HUES48 (cell line): Measurements from ENCODE around the gene TCF12.

Experiments
- H3K27ac ChIP-seq: one replicate; pipeline ENCODE4 v1.7.0; 2013; ENCODE audit warnings: low read depth, low read length, inconsistent platforms
- H3K27me3 ChIP-seq: 2 replicates; pipeline ENCODE4 v1.6.1; 2013; ENCODE audit warnings: mild to moderate bottlenecking, low read length; ENCODE audit not compliant: control insufficient read depth, insufficient read depth
- H3K36me3 ChIP-seq: 2 replicates; pipeline ENCODE4 v1.6.1; 2013; ENCODE audit warnings: low read length; ENCODE audit not compliant: control insufficient read depth, insufficient read depth
- H3K4me1 ChIP-seq: 2 replicates; pipeline ENCODE4 v1.6.1; 2013; ENCODE audit warnings: mild to moderate bottlenecking, low read length; ENCODE audit not compliant: control insufficient read depth, insufficient read depth
- H3K4me3 ChIP-seq: 2 replicates; pipeline ENCODE4 v1.5.1; 2013; ENCODE audit warnings: mild to moderate bottlenecking, low read depth, low read length
- H3K9ac ChIP-seq: 2 replicates; pipeline ENCODE4 v1.6.1; 2013; ENCODE audit warnings: mild to moderate bottlenecking, low read depth, low read length, moderate library complexity
- H3K9me3 ChIP-seq: 2 replicates; pipeline ENCODE4 v1.6.1; 2013; ENCODE audit warnings: low read length; ENCODE audit not compliant: control insufficient read depth, insufficient read depth

Gene TCF12

DNA sequence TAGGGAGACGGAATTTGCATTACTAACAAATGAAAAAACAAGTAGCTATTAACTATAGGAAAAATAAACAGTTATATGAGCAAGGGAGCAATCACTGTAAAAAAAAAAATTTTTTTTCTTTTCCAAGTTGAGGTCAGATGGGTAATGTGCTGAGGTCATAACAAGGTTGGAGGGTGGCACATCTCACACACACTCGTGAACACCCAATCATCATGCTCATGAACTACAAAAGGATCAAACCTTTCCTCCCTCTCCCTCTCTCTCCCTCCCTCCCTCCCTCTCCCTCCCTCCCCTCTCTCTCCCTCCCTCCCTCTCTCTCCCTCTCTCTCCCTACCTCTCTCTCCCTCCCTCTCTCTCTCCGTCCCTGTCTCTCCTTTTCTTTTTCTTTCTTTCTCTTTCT lies 360.0 kb downstream of the TCF12 start:
- H3K9me3 ChIP-seq, result no peaks in the 10 kb centered on the region
- H3K27ac ChIP-seq, result no peak overlapping the region
- H3K4me3 ChIP-seq, result no peak overlapping the region
- no peaks in the 10 kb centered on the region for H3K27me3 ChIP-seq
- no peak overlapping the region for H3K9ac ChIP-seq
- H3K36me3 ChIP-seq, result peaks cover 47% of the 10 kb centered on the region
- H3K4me1 ChIP-seq, result peaks cover 12% of the 10 kb centered on the region

- H3K36me3 ChIP-seq, result peaks cover 35% of the 10 kb centered on the region
Measured at GRCh38 chr15:57280464-57280863, 362.0 kb downstream of the TCF12 start.

GRCh38 chr15:57281321-57281720 lies 362.9 kb downstream of the TCF12 start:
- H3K9ac ChIP-seq, result no peak overlapping the region
- peaks cover 18% of the 10 kb centered on the region for H3K4me1 ChIP-seq
- no peak overlapping the region for H3K27ac ChIP-seq
- H3K9me3 ChIP-seq, result no peaks in the 10 kb centered on the region
- H3K36me3 ChIP-seq, result peaks cover 35% of the 10 kb centered on the region
- H3K27me3 ChIP-seq, result no peaks in the 10 kb centered on the region
- H3K4me3 ChIP-seq, result no peak overlapping the region

More at GRCh38 chr15:57280464-57280863, 362.0 kb downstream of the TCF12 start:
- no peak overlapping the region for H3K27ac ChIP-seq
- H3K27me3 ChIP-seq, result no peaks in the 10 kb centered on the region
- peaks cover 12% of the 10 kb centered on the region for H3K4me1 ChIP-seq
- no peaks in the 10 kb centered on the region for H3K9me3 ChIP-seq
- no peak overlapping the region for H3K9ac ChIP-seq
- H3K4me3 ChIP-seq, result no peak overlapping the region

- peaks cover 47% of the 10 kb centered on the region for H3K36me3 ChIP-seq
Measured at GRCh38 chr15:57282686-57283085, 364.2 kb downstream of the TCF12 start.

DNA sequence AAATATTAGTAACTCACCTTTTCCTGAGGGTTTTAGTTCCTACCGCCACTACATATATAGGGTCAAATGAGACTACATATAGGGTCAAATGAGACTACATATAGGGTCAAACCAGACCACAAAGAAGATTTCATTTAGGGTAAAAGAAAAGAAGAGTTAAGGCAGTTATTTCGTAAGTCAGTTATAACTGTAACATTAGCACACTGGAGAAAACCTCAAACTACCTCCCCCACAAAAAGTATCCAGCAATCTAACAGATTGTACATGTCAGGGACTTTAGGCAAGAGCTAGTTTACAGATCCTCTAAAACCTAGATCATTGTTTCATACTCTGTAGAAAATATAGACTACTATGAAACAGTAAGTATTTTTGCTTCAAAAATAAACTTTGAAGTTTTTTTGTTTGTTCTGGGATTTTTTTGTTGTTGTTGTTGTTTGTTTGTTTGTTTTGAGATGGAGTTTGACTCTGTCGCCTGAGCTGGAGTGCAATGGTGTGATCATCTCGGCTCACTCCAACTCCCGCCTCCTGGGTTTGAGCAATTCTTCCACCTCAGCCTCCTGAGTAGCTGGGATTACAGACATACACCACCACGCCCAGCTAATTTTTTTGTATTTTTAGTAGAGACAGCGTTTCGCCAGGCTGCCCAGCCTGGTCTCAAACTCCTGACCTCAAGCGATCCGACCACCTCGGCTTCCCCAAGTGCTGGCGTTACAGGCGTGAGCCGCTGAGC lies 365.5 kb downstream of the TCF12 start:
- Histone ChIP-seq H3K4me1 (peaks cover 25% of the 10 kb centered on the region), H3K36me3 (peaks cover 48% of the 10 kb centered on the region), H3K27ac (no peak overlapping the region), H3K4me3 (no peak overlapping the region), H3K9me3 (no peaks in the 10 kb centered on the region), H3K27me3 (no peaks in the 10 kb centered on the region), H3K9ac (no peak overlapping the region)

More at GRCh38 chr15:57282686-57283085, 364.2 kb downstream of the TCF12 start:
- Histone ChIP-seq H3K27me3 (no peaks in the 10 kb centered on the region), H3K9ac (no peak overlapping the region), H3K4me1 (peaks cover 25% of the 10 kb centered on the region), H3K9me3 (no peaks in the 10 kb centered on the region), H3K27ac (no peak overlapping the region), H3K4me3 (no peak overlapping the region)

- Histone ChIP-seq H3K4me1 (peaks cover 22% of the 10 kb centered on the region), H3K4me3 (no peak overlapping the region), H3K27ac (no peak overlapping the region)
Measured at GRCh38 chr15:57284535-57284934, 366.1 kb downstream of the TCF12 start.

GRCh38 chr15:57285386-57285785 lies 366.9 kb downstream of the TCF12 start:
- Histone ChIP-seq H3K27ac (no peak overlapping the region), H3K4me1 (peaks cover 22% of the 10 kb centered on the region)

More at GRCh38 chr15:57284535-57284934, 366.1 kb downstream of the TCF12 start:
- H3K36me3 ChIP-seq, result peaks cover 48% of the 10 kb centered on the region
- no peak overlapping the region for H3K9ac ChIP-seq
- H3K27me3 ChIP-seq, result no peaks in the 10 kb centered on the region
- H3K9me3 ChIP-seq, result no peaks in the 10 kb centered on the region

DNA sequence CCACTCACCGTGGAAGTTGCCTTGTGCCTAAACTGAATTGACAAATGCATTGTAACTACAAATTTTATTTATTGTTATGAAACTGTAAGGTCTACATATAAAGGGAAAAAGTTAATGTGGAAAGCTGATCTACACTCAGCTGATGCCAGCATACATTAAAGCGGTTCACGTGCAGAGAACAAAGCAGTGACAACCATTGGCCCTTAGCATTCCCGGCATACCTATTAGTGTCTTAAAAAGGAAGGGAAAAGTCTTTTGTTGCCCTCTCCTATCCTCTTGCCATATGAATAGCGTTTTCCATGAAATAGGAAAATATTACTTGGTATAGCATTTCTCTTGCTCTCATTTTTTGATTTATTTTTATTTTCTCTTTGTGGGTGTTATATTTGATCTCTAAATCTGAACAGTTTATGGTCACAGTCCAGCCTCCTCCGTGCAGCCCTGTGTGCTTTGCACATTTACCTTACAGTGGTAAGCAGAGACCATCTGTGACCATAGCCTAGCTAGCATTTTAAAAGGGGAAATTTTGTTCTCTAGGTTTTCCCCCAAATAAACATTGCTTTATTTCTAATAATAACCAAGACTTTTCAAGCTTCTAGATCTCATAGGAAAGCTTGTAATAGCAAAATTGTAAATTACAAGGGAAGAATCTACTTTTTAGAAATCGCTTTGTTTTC lies 368.1 kb downstream of the TCF12 start:
- Histone ChIP-seq H3K9me3 (no peaks in the 10 kb centered on the region), H3K27ac (no peak overlapping the region), H3K36me3 (peaks cover 44% of the 10 kb centered on the region), H3K27me3 (no peaks in the 10 kb centered on the region), H3K4me1 (peaks cover 13% of the 10 kb centered on the region), H3K9ac (no peak overlapping the region), H3K4me3 (no peak overlapping the region)

More at GRCh38 chr15:57285386-57285785, 366.9 kb downstream of the TCF12 start:
- no peak overlapping the region for H3K4me3 ChIP-seq
- H3K9ac ChIP-seq, result no peak overlapping the region
- no peaks in the 10 kb centered on the region for H3K9me3 ChIP-seq
- peaks cover 48% of the 10 kb centered on the region for H3K36me3 ChIP-seq
- no peaks in the 10 kb centered on the region for H3K27me3 ChIP-seq

- Histone ChIP-seq H3K27me3 (no peaks in the 10 kb centered on the region), H3K36me3 (peaks cover 41% of the 10 kb centered on the region), H3K27ac (no peak overlapping the region)
Measured at GRCh38 chr15:57287123-57287521, 368.7 kb downstream of the TCF12 start.

GRCh38 chr15:57288926-57289580 lies 370.6 kb downstream of the TCF12 start:
- H3K4me1 ChIP-seq, result peaks cover 13% of the 10 kb centered on the region
- H3K27me3 ChIP-seq, result no peaks in the 10 kb centered on the region
- no peaks in the 10 kb centered on the region for H3K9me3 ChIP-seq
- no peak overlapping the region for H3K9ac ChIP-seq
- peaks cover 25% of the 10 kb centered on the region for H3K36me3 ChIP-seq
- H3K4me3 ChIP-seq, result no peak overlapping the region
- H3K27ac ChIP-seq, result no peak overlapping the region

More at GRCh38 chr15:57287123-57287521, 368.7 kb downstream of the TCF12 start:
- no peaks in the 10 kb centered on the region for H3K9me3 ChIP-seq
- H3K9ac ChIP-seq, result no peak overlapping the region
- peaks cover 13% of the 10 kb centered on the region for H3K4me1 ChIP-seq
- H3K4me3 ChIP-seq, result no peak overlapping the region

- H3K27me3 ChIP-seq, result no peaks in the 10 kb centered on the region
- no peak overlapping the region for H3K9ac ChIP-seq
- no peaks in the 10 kb centered on the region for H3K9me3 ChIP-seq
- peaks cover 13% of the 10 kb centered on the region for H3K4me1 ChIP-seq
- H3K4me3 ChIP-seq, result no peak overlapping the region
- H3K36me3 ChIP-seq, result peaks cover 24% of the 10 kb centered on the region
- no peak overlapping the region for H3K27ac ChIP-seq
Measured at GRCh38 chr15:57290187-57290586, 371.7 kb downstream of the TCF12 start.
